Osteocyte (in vitro differentiated cells): ENCODE data around the gene RAB44. TPM values are rescaled to one million over a fixed set of nuclear protein-coding genes. Genes with fewer than 3 reads are reported as not detected.
A peak's percentile ranks its signal among the peaks of the same experiment; 100 is the strongest.

ENCODE experiments used
- DNase-seq: peaks from one replicate; pipeline ENCODE4 v3.0.0; 2021; ENCODE audit warnings: mixed read lengths; ENCODE audit not compliant: unreplicated experiment; ENCODE audit errors: extremely low spot score
- H3K27ac Mint-ChIP-seq: one replicate; pipeline ENCODE4 v1.8.0; 2021; ENCODE audit warnings: mild to moderate bottlenecking, mixed read lengths; ENCODE audit not compliant: unreplicated experiment
- H3K27me3 Mint-ChIP-seq: one replicate; pipeline ENCODE4 v1.8.0; 2021; ENCODE audit warnings: mixed read lengths; ENCODE audit not compliant: unreplicated experiment
- H3K36me3 Mint-ChIP-seq: one replicate; pipeline ENCODE4 v1.8.0; 2021; ENCODE audit warnings: mixed read lengths; ENCODE audit not compliant: unreplicated experiment
- H3K4me1 Mint-ChIP-seq: one replicate; pipeline ENCODE4 v1.8.0; 2021; ENCODE audit warnings: mixed read lengths; ENCODE audit not compliant: unreplicated experiment
- H3K4me3 Mint-ChIP-seq: one replicate; pipeline ENCODE4 v1.8.0; 2021; ENCODE audit warnings: mild to moderate bottlenecking, moderate library complexity, mixed read lengths; ENCODE audit not compliant: unreplicated experiment
- H3K9me3 Mint-ChIP-seq: one replicate; pipeline ENCODE4 v1.8.0; 2021; ENCODE audit warnings: mixed read lengths; ENCODE audit not compliant: unreplicated experiment
- CTCF ChIP-seq: fragments of 200-600 bp; sonication (generic); IDR thresholded peaks from 2 replicates; pipeline ENCODE4 v1.5.0; 2021; ENCODE audit warnings: antibody characterized with exemption, mild to moderate bottlenecking, moderate library complexity
- total RNA-seq: library from RNA; stranded (reverse); gene quantifications from 2 replicates; pipeline ENCODE4 v1.2.1, GENCODE V29; 2021

Gene RAB44
- total RNA-seq, 1 donor from 2014 or later: not detected

GRCh38 chr6:36655085-36655724 lies 42.4 kb upstream of the RAB44 start:
- no peak overlapping the region for H3K4me3 Mint-ChIP-seq
- TF ChIP-seq CTCF: no peak
- no peaks in the 10 kb centered on the region for H3K9me3 Mint-ChIP-seq
- H3K27ac Mint-ChIP-seq: no peak overlapping the region
- DNase-seq: no peak
- H3K4me1 Mint-ChIP-seq: peaks cover 13% of the 10 kb centered on the region
- no peaks in the 10 kb centered on the region for H3K36me3 Mint-ChIP-seq
- H3K27me3 Mint-ChIP-seq: peaks cover 22% of the 10 kb centered on the region

GRCh38 chr6:36656441-36656840 lies 41.2 kb upstream of the RAB44 start:
- Mint-ChIP-seq H3K4me1 (peaks cover 13% of the 10 kb centered on the region), H3K4me3 (no peak overlapping the region), H3K27me3 (peaks cover 22% of the 10 kb centered on the region), H3K27ac (no peak overlapping the region), H3K36me3 (no peaks in the 10 kb centered on the region), H3K9me3 (no peaks in the 10 kb centered on the region)
- no peak for TF ChIP-seq CTCF
- DNase-seq: no peak

DNA sequence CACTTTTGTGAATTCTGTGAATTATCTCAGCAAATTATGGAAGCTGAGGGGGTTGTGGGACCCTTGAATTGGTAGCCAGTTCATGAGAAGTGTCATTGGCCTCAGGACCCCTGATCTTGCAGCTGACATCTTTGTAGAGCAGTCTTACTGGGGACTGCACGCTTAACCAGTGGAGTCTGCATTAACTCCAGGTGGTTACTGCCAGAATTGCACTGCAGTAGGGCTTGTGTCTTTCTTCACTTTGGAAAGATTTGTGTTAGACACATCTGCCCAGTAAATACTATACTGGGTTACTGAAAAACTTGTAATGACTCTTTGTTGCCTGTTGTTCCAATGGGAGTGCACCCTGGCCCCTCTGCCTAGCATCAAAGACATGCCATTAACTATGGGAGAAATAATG lies 40.4 kb upstream of the RAB44 start:
- Mint-ChIP-seq H3K9me3 (no peaks in the 10 kb centered on the region), H3K36me3 (no peaks in the 10 kb centered on the region), H3K4me1 (peaks cover 13% of the 10 kb centered on the region), H3K4me3 (no peak overlapping the region), H3K27ac (no peak overlapping the region), H3K27me3 (peaks cover 22% of the 10 kb centered on the region)
- DNase-seq: no peak
- TF ChIP-seq CTCF: no peak

DNA sequence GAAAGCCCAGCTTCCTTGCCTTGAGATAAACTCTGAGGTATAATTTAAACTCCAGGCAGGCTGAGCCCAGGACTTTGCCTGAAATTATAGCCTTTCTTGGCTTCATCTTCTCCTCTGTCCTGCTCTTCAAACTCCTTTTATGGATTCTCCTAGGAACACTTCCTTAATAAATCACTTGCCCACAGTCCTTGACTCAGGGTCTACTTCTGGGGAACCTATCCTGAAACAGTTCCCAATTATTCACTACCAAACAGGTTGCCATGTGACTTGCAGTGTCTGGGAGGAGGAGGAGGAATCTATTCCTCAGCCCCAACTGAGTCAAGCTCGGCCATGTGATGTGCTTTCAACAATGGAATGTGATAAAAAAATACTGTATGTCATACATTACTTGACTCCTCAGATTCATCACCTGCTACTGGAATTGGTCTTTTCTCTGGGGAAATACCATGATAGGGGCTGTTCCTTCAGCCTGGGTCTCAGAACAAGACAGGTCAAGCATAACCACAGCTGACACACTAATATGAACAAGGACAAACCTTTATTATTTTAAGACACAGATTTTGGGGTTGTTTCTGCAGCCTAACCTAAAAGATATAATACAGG lies 39.6 kb upstream of the RAB44 start:
- no peak for DNase-seq
- Mint-ChIP-seq H3K27me3 (peaks cover 22% of the 10 kb centered on the region), H3K27ac (peak overlapping the region; percentile 48), H3K9me3 (no peaks in the 10 kb centered on the region), H3K36me3 (no peaks in the 10 kb centered on the region), H3K4me3 (no peak overlapping the region), H3K4me1 (peaks cover 13% of the 10 kb centered on the region)
- no peak for TF ChIP-seq CTCF

GRCh38 chr6:36659271-36659670 lies 38.4 kb upstream of the RAB44 start:
- Mint-ChIP-seq H3K4me1 (peaks cover 13% of the 10 kb centered on the region), H3K9me3 (no peaks in the 10 kb centered on the region), H3K27ac (no peak overlapping the region), H3K4me3 (no peak overlapping the region), H3K27me3 (peaks cover 18% of the 10 kb centered on the region), H3K36me3 (no peaks in the 10 kb centered on the region)
- no peak for TF ChIP-seq CTCF
- DNase-seq: no peak
